Epithelial cell of prostate (primary cell): ENCODE results near the gene ZNF680.
A peak's percentile ranks its signal among the peaks of the same experiment; 100 is the strongest.
"Not testable (repeated sequence)": the region's sequence is repeated elsewhere in the genome, so short reads cannot be mapped to it uniquely, and the experiment has no call there.

Source experiments
- DNase-seq: peaks from one replicate; pipeline ENCODE4 v3.0.0-alpha.2; 2011; ENCODE audit warnings: low read depth, low spot score
- H3K27ac ChIP-seq: fragments of 450-650 bp; 2 replicates; pipeline ENCODE4 v1.5.1; 2017; ENCODE audit warnings: mild to moderate bottlenecking

Gene ZNF680

GRCh38 chr7:64557601-64558322 is 5.1 kb downstream of the ZNF680 start:
- H3K27ac ChIP-seq = no peak overlapping the region
- no peak for DNase-seq

- H3K27ac ChIP-seq = no peak overlapping the region
- no peak for DNase-seq
Measured at GRCh38 chr7:64555046-64555445, 7.8 kb downstream of the ZNF680 start.

- DNase-seq, H3K27ac ChIP-seq: not testable (repeated sequence)
Measured at GRCh38 chr7:64554188-64554587, 8.7 kb downstream of the ZNF680 start.

GRCh38 chr7:64551375-64552142 is 11.3 kb downstream of the ZNF680 start:
- DNase-seq = no peak
- no peak overlapping the region for H3K27ac ChIP-seq

GRCh38 chr7:64544010-64544409 is 18.9 kb downstream of the ZNF680 start:
- no peak overlapping the region for H3K27ac ChIP-seq
- DNase-seq = no peak

GRCh38 chr7:64541438-64542359 is 21.2 kb downstream of the ZNF680 start:
- no peak for DNase-seq
- no peak overlapping the region for H3K27ac ChIP-seq

- no peak overlapping the region for H3K27ac ChIP-seq
- DNase-seq = no peak
Measured at GRCh38 chr7:64533756-64534155, 29.1 kb downstream of the ZNF680 start.

- no peak overlapping the region for H3K27ac ChIP-seq
- DNase-seq = no peak
Measured at GRCh38 chr7:64528770-64529169, 34.1 kb downstream of the ZNF680 start.

- no peak overlapping the region for H3K27ac ChIP-seq
- DNase-seq = no peak
Measured at GRCh38 chr7:64521409-64521984, 41.4 kb downstream of the ZNF680 start.

- DNase-seq = no peak
- H3K27ac ChIP-seq = no peak overlapping the region
Measured at GRCh38 chr7:64516451-64516850, 46.4 kb downstream of the ZNF680 start.

GRCh38 chr7:64515781-64516180 is 47.1 kb downstream of the ZNF680 start:
- H3K27ac ChIP-seq = no peak overlapping the region
- DNase-seq = no peak

GRCh38 chr7:64515330-64515729 is 47.5 kb downstream of the ZNF680 start:
- peak; percentile 34 for DNase-seq
- H3K27ac ChIP-seq = no peak overlapping the region

- no peak overlapping the region for H3K27ac ChIP-seq
- DNase-seq = no peak
Measured at GRCh38 chr7:64509583-64509982, 53.3 kb downstream of the ZNF680 start.

- no peak for DNase-seq
- H3K27ac ChIP-seq = no peak overlapping the region
Measured at GRCh38 chr7:64504581-64505120, 58.2 kb downstream of the ZNF680 start.

GRCh38 chr7:64498270-64498669 is 64.6 kb downstream of the ZNF680 start:
- H3K27ac ChIP-seq = no peak overlapping the region
- no peak for DNase-seq

GRCh38 chr7:64494912-64495461 is 67.9 kb downstream of the ZNF680 start:
- DNase-seq = no peak
- no peak overlapping the region for H3K27ac ChIP-seq

- no peak for DNase-seq
Measured at GRCh38 chr7:64485623-64486022, 77.2 kb downstream of the ZNF680 start.

More at GRCh38 chr7:64485623-64486022, 77.2 kb downstream of the ZNF680 start:
- no peak overlapping the region for H3K27ac ChIP-seq
